ENCODE measurements around the gene SAP25. TPM values are rescaled to one million over a fixed set of nuclear protein-coding genes. Genes with fewer than 3 reads are reported as not detected.
"Not testable (repeated sequence)": the region's sequence is repeated elsewhere in the genome, so short reads cannot be mapped to it uniquely, and the experiment has no call there.

SAP25 gene
- total and polyA plus RNA-seq, 11 donors: 0.30 to 2.3 (median 0.65) TPM; not detected in 4

- 51 to 67% (median 56%) methylated on average over 3 of the region's 3 CpGs for WGBS, 4 donors
- H3K27ac ChIP-seq: no peak overlapping the region
- ATAC-seq (no peak), DNase-seq (peak in 1 of 5 donors; percentile 15)
- no peaks in the 10 kb centered on the region for H3K27me3 ChIP-seq
- H3K9me3 ChIP-seq: no peaks in the 10 kb centered on the region
- peaks cover 0 to 26% (median 13%) of the 10 kb centered on the region in 12 donors for H3K4me1 ChIP-seq
- TF ChIP-seq POLR2A (IDR thresholded peaks at IDR 0.05) (no peak), CTCF (IDR thresholded peaks at IDR 0.05) (no peak)
- peaks cover 0 to 7% (median 4%) of the 10 kb centered on the region in 9 donors for H3K36me3 ChIP-seq
- intact Hi-C loops (cut with DNase I): loop anchor here in 2 of 10 donors (5.0 to 10.0 kb wide), 2 partner anchors 125 to 157 kb away; partner anchors contain the start of genes EPO (in 1 of the 2) and GIGYF1 (in 1 of the 2)
- no peak overlapping the region for H3K4me3 ChIP-seq
Measured at GRCh38 chr7:100567751-100568175, 5.9 kb downstream of the SAP25 start.

- peaks cover 0 to 12% (median 7%) of the 10 kb centered on the region in 9 donors for H3K36me3 ChIP-seq
- ATAC-seq (no peak), DNase-seq (peak in 2 of 5 donors; percentile 15 to 58)
- peaks cover 0 to 26% (median 13%) of the 10 kb centered on the region in 12 donors for H3K4me1 ChIP-seq
- H3K27ac ChIP-seq: no peak overlapping the region
- no peak overlapping the region for H3K4me3 ChIP-seq
- 75 to 86% (median 78%) methylated on average over 11 to 12 of the region's 12 CpGs for WGBS, 4 donors
- H3K27me3 ChIP-seq: no peaks in the 10 kb centered on the region
- no peak for TF ChIP-seq POLR2A (IDR thresholded peaks at IDR 0.05)
- TF ChIP-seq CTCF (IDR thresholded peaks at IDR 0.05): no peak
- no peaks in the 10 kb centered on the region for H3K9me3 ChIP-seq
- intact Hi-C loops (cut with DNase I): loop anchor here in 2 of 10 donors (5.0 to 10.0 kb wide), 2 partner anchors 125 to 158 kb away; partner anchors contain the start of genes EPO (in 1 of the 2) and GIGYF1 (in 1 of the 2)
Measured at GRCh38 chr7:100567031-100567730, 6.5 kb downstream of the SAP25 start.

- Histone ChIP-seq H3K4me3 (no peak overlapping the region), H3K36me3 (peaks cover 0 to 12% (median 7%) of the 10 kb centered on the region in 9 donors), H3K4me1 (peaks cover 0 to 25% (median 13%) of the 10 kb centered on the region in 12 donors), H3K27me3 (no peaks in the 10 kb centered on the region), H3K27ac (no peak overlapping the region), H3K9me3 (no peaks in the 10 kb centered on the region)
- ATAC-seq: no peak
- WGBS, 4 donors: 87 to 94% (median 91%) methylated on average over 6 of the region's 6 CpGs
- TF ChIP-seq POLR2A (IDR thresholded peaks at IDR 0.05) (no peak), CTCF (IDR thresholded peaks at IDR 0.05) (no peak)
- intact Hi-C loops (cut with DNase I): loop anchor here in 2 of 10 donors (5.0 to 10.0 kb wide), 2 partner anchors 126 to 159 kb away; partner anchors contain the start of genes EPO (in 1 of the 2) and GIGYF1 (in 1 of the 2)
- DNase-seq: peak in 1 of 5 donors; percentile 19
Measured at GRCh38 chr7:100566018-100566531, 7.6 kb downstream of the SAP25 start.

GRCh38 chr7:100565133-100565571 lies 8.5 kb downstream of the SAP25 start:
- Histone ChIP-seq H3K4me1 (peaks cover 0 to 18% (median 8%) of the 10 kb centered on the region in 12 donors), H3K27me3 (no peaks in the 10 kb centered on the region), H3K9me3 (no peaks in the 10 kb centered on the region), H3K36me3 (peaks cover 0 to 12% (median 9%) of the 10 kb centered on the region in 9 donors), H3K4me3 (no peak overlapping the region), H3K27ac (no peak overlapping the region)
- 92 to 96% (median 93%) methylated on average over 10 to 11 of the region's 11 CpGs for WGBS, 4 donors
- ATAC-seq (no peak), DNase-seq (peak in 1 of 5 donors; percentile 54)
- intact Hi-C loops (cut with DNase I): loop anchor here in 3 of 10 donors (2.0 to 10.0 kb wide), 3 partner anchors 126 to 160 kb away; partner anchors contain the start of genes EPO (in 1 of the 3) and GIGYF1 (in 1 of the 3)
- TF ChIP-seq CTCF (IDR thresholded peaks at IDR 0.05): no peak
- no peak for TF ChIP-seq POLR2A (IDR thresholded peaks at IDR 0.05)

GRCh38 chr7:100564405-100564804 lies 9.3 kb downstream of the SAP25 start:
- DNase-seq, H3K9me3 ChIP-seq, H3K27ac ChIP-seq, H3K27me3 ChIP-seq, ATAC-seq, H3K4me3 ChIP-seq: not testable (repeated sequence)
- Histone ChIP-seq H3K36me3 (peaks cover 0 to 12% (median 9%) of the 10 kb centered on the region in 9 donors), H3K4me1 (peaks cover 0 to 16% (median 5%) of the 10 kb centered on the region in 12 donors)
- WGBS, 4 donors: 92 to 97% (median 94%) methylated on average over 6 of the region's 6 CpGs
- intact Hi-C loops (cut with DNase I): loop anchor here (2.0 to 10.0 kb wide), 8 partner anchors 52 to 163 kb away; partner anchors contain the start of genes GIGYF1 (in 6 of the 10) and EPO (in 1 of the 10)
